ENCODE measurements around the gene NCOR1.
"Not testable (repeated sequence)": the region's sequence is repeated elsewhere in the genome, so short reads cannot be mapped to it uniquely, and the experiment has no call there.

Gene NCOR1

DNA sequence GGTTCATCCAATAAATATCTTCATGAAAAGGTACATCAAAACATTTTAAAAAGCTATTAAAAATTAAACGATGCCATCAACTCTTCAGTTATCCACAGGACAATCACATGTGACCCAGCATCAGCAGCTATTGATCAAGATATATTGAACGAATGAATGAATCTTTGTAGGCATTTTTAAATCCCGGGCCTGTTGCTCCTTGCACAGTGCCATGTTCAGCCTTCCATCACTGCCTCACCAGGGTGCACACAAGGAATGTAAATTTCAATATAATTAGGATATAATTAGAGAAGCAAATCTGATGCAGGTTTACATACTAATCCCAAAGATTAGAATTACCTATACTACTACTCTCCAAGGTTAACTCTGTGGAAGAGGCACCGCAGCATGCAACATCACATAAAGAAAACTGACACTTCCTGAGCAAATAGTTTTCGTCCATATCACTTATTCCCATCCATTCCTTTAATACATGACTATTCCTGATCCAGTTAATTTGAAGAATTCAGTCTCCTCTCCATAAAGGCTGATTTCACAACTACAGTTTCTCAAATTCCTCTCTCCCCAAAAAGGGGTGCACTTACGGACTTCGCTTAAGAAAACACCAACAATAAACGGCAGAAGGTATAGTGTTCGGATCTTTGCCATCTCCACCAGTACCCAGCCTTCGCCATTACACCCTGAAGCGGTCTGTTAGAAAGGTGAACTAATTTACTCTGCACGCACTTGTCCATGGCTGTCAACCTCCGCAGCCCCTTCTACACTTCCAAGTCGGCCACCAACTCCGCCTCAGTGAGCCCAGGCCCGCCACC lies 938 bp downstream of the NCOR1 start:
- no peak for DNase-seq (ENCODE audit: low read depth)

DNA sequence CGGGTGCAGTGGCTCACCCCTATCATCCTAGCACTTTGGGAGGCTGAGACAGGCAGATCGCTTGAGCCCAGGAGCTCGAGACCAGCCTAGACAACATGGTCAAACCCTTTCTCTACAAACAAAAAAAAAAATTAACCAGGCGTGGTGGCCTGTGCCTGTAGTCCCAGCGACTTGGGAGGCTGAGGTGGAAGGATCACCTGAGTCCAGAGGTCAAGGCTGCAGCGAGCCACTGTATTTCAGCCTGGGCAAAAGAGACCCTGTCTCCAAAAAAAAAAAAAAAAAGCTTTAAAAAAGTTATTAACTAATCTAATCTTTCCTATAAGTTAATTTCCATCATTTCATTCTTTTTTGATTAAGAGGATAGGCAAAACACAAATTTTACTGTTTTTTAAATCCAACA lies 2.5 kb downstream of the NCOR1 start:
- no peak for DNase-seq (ENCODE audit: low read depth)

DNA sequence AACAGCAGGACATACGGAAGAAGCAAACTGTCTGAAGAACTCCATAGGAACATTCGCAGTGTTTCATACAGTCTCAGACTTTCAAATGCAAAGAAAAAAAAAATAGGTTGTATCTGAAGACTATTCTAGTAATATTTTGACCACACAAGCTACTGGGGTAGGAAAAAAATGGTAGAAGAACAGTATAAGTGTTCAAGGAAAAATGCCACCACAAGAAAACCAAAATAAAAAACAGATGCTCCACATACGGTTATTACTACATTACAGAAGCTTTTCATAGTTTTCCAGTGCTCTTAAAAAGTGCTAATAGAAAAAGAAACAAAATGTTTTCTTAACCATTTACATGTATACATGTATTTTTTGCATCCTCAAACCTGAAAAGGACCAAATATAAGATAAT lies 3.7 kb downstream of the NCOR1 start:
- no peak for DNase-seq (ENCODE audit: low read depth)

DNA sequence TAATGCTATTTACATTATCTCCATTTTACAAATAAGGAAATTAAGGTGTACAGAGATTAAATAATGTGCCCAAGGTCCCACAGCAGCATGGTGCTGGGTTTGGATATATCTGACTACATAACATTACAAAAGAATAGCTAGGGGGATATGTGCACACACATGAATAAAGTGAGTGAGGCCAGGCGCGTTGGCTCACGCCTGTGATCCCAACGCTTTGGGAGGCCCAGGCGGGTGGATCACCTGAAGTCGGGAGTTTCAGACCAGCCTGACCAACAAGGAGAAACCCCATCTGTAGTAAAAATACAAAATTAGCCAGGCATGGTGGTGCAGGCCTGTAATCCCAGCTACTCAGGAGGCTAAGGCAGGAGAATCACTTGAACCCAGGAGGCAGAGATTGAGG lies 10.6 kb downstream of the NCOR1 start:
- DNase-seq (ENCODE audit: low read depth): not testable (repeated sequence)

DNA sequence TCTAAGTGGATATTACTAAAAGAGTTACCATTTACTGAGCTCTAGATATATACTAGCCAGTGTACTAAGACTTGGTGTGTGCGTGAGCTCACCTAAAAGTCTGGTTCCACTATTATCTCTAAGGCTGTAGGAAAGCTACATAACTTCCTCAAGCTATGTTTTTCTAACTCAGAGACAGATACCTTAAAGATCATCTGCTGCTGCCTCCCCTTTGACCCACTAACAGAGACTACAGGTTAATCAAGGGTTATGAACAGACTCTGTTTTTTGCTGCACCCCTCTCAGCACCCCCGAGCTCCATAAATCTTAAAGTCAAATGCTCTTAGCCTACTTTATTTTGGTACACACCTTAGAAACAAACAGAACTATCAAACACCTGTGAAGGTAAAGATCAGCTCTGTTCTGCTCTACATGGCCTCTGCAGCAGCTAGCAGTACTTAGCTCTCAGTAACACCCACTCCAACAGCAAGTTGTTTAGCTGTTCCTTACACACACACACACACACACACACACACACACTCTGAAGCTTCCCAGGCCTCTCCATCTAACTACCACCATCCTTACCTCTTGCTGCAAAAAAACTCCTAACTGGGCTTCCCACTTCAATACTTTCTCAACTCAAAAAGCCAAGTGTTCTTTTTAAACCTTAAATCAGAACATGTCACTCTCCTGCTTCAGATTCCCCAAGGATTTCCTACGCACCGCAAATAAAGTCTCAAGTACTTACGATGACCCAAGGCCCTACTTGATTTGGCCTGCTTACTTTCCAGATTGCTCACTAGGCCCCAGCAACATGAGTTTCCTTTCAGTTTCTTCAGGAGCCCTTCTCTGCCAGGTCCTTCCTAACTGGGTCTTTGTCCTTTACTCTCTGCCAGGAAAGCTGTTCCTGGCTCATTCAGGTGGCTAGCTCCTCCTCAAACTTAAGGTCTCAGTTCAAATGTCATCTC lies 12.5 kb downstream of the NCOR1 start:
- DNase-seq (ENCODE audit: low read depth): not testable (repeated sequence)

DNA sequence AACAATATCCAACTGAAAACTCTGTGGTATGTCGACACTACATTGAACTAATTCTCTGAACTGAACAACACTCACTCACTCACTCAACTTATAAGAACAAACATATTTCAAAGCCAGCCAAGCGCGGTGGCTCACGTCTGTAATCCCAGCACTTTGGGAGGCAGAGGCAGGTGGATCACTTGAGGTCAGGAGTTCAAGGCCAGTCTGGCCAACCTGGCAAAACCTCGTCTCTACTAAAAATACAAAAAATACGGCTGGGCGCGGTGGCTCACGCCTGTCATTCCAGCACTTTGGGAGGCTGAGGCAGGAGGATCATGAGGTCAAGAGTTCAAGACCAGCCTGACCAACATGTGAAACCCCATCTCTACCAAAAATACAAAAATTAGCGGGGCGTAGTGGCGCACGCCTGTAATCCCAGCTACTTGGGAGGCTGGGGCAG lies 13.6 kb downstream of the NCOR1 start:
- DNase-seq (ENCODE audit: low read depth): not testable (repeated sequence)

DNA sequence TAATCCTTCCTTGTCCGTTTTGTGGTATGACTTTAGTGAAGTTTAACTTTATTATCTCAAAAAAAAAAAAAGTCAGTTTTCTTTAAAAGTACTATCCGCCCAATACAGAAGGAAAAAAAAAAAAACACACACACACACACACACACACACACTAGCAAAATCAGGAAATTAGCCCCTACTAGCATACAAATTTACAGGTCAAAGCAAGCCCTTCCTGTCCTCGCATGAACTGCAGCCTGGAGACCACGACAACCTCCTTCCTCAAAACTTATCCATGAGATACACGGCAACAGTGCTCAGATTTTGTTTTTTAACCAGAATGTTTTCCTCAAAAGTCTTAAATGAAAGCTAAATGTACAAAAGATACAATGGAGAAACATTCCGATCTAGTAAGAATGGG lies 16.2 kb downstream of the NCOR1 start:
- DNase-seq (ENCODE audit: low read depth): no peak

DNA sequence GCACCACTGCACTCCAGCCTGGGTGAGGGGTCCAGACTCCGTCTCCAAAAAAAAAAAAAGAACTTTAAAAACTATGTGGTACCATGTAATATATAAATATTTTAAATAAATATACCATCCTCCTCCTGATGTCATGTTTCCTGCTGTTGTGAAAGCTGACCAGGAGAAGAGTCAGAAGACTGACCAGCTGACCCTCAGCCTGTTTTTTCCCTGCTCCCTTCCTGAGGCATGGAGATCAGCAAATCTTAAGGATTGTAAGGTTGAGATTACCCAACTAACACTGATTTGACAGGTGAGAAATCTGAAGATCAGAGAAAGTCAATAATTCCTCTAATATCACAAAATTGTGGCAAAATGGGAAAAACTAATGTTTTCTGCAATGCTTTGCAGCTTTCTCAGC lies 18.1 kb downstream of the NCOR1 start:
- DNase-seq (ENCODE audit: low read depth): no peak

DNA sequence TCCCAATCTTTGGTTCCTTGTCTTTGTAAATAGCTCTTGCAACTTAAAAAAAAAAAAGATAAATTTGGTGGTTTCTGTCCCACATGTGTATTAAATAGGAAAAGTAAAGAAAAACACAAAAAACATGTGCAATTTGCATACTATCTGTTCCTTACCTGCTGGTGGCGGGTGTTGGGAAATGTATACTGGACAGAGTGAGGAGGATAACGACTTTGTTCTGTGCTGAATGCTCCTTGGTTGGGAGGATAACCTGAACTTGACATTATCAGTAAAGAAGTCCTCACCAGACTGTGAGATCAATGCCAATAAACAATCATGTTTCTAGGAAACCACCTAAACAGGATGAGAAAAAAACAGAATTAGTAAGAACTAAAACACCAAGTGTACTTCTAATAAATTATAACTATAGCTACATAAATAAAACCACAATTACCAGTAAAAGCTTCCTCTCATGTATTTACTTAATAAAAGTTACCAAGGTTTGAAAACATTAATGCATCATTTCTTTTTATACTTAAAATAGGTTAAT lies 21.0 kb downstream of the NCOR1 start:
- not testable (repeated sequence) for DNase-seq (ENCODE audit: low read depth)

DNA sequence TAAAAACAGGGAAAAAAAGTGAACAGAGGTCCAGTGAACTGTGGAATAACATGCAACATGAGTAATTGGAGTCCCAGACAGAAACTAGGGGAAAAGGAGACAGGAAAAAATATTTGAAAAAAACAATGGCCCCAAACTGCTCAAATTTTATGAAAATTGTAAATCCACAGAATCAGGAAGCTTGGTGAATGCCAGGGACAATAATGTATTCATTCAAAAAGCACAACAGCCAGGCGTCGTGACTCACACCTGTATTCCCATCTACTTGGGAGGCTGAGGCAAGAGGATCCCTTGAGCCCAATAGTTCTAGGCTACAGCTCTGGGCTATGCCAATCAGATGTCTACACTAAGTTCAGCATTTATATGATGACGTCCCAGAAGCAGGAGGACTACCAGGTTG lies 23.7 kb downstream of the NCOR1 start:
- no peak for DNase-seq (ENCODE audit: low read depth)

DNA sequence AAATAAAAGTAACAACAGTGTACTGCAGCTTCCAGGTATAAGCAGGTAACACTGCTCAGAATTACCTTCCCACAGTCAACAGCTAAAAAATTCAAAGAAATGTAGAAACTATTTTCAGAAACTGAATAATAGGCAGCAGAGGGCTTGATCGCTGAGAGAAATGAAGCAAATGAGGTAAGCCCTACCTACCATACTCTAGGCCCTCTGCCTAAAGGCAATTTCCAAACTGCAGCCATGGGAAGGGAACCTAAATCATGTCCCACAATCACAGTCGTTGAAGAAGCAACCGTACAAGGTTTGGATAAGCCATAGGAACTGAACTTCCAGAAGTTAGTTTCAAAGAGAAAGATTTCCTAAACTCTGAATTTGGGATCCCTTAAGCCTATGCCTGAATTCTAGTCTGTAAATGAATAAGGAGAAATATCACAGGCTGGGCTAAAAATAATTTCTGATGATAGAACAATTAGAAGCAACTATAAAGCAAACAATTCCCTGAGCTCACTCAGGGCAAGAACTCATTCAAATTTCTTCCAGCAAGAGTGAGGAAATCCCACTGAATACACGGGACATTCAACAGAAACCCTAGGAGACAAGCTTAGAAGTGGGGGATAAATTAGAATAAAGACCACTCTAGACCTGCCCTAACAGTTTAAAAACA lies 24.5 kb downstream of the NCOR1 start:
- no peak for DNase-seq (ENCODE audit: low read depth)

DNA sequence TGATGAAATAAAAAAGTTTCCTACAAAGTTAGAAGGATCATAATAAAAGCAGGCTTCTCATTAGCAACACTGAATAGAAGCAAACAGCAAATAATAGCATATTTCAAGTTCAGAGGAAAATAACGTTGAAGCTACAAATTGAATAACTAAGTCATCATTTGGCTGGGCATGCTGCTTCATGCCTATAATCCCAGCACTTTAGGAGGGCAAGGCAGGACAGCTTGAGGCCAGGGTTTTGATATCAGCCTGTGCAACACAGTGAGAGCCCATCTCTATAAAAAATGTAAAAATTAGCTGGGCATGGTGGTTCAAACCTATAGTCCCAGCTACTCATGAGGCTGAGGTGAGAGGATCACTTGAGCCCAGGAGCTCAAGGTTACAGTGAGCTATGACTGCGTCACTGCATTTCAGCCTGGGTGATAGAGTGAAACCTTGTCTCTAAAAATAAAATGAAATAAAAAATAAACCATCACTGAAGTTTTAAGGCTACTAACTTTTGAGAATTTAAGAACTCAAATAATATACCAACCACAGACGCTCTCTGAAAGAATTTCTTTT lies 25.5 kb downstream of the NCOR1 start:
- no peak for DNase-seq (ENCODE audit: low read depth)

DNA sequence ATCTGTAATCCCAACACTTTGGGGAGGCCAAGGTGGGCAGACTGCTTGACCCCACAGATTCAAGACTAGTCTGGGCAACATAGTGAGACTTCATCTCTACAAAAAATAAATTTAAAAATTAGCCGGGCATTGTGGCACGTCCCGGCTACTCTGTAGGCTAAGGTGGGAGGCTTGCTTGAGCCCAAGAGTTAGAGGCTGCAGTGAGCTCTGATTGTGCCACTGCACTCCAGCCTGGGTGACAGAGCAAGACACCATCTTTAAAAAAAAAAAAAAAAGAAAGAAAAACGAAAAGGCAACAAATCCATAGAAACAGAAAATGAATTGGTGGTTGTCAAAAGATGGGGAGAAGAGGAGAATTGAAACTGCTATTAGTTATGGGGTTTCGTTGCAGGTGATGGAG lies 27.7 kb downstream of the NCOR1 start:
- DNase-seq (ENCODE audit: low read depth): no peak

DNA sequence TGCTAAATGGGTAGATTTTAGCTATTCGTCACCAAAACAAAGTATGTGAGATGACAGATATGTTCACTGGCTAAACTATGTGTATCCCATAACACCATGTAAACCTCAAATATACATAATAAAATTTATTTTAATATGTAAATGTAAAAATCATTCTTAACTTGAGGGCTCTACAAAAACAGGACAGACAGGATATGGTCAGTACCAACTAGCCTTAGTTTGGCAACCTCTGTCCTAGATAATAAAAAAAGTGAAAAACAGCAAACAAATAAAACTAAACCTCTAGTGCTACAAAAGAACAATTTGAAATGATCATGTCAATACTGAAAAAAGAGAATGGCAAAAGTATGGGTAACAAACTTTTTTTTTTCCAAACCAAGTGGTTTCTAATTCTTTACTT lies 33.8 kb downstream of the NCOR1 start:
- no peak for DNase-seq (ENCODE audit: low read depth)

DNA sequence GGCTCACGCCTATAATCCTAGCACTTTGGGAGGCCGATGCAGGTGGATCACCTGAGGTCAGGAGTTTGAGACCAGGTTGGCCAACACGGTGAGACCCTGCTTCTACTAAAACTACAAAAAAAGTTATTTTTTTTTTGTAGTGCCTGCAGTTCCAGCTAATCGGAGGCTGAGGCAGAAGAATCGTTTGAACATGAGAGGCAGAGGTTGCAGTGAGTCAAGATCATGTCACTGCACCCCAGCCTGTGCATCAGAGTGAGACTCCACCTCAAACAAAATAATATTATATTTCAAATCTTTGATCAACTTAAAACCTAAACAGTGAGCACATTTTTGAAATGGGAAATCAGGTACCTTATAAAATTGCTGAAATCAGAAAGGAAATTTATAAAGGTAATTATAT lies 36.5 kb downstream of the NCOR1 start:
- DNase-seq (ENCODE audit: low read depth): no peak

DNA sequence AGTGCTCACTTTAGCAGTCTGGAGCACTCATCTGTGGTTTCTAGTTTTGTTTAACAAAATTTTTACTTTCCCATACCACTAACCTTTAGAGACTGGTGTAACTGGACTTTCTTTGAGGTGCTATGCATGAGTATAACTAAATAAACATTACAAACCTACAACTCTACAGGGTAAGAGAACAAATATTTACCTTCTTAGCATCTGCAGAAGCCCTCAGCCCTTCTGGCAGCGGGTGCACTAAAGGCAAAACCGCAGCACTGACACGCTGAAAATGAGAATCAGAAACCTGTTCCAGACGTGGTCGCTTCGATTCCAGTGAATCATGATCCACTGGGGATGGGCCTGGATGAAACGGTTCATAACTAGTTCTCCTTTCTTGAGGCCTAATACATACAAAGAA lies 43.7 kb downstream of the NCOR1 start:
- DNase-seq (ENCODE audit: low read depth): no peak

DNA sequence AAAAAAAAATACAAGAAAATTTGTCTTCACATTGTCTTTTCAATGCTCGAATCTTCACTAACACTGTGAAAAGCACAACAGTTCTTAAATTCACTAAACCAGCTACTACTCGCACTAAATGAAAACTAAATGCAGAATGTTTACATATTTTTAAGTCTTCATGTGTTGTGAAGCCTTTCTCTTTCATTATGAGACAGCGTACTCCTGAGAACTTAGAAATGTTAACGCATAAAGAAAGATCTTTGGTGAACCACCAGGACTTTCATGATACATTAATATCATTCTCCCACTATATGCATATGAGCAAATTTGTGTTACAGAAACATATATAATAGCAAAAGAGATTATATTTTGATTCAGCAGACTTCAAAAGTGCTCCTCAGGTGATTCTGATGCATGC lies 48.6 kb downstream of the NCOR1 start:
- DNase-seq (ENCODE audit: low read depth): not testable (repeated sequence)

DNA sequence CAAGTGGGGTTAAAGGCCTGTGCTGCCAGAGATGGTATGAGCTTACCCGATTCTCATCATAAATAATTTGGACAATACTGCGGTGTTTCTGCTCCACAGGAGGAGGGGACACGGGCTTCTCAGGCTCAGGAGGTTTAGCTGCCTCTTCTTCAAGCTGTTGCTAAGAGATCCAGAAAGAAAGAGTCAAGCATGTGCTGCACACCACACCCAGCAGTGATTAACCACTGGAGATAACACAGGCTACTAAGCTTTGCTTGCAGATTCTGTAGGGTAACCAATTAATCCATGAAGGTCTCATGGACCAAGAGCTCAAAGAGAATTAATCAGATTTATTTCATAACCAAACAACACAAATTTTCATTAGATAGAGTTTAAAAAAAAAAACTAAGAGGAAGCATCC lies 56.6 kb downstream of the NCOR1 start:
- DNase-seq (ENCODE audit: low read depth): no peak

DNA sequence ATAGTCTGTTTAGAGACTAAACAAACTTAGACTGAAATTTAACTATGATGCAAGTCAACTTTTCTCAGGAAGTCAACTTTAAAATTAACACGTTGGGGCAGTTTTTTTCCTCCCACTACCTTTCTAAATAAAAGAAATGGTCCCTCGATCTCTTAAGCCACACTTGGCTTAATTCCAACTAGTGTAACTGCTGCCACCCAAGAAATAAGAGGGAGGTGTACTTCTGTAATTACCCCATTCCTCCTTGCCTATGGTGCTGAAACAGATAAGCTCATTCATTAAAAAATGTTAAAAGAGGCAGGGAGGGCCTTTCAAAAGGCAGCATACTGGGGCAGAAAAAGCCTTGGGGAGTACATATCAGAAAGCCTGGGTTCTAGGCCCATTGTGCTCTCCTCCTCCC lies 59.8 kb downstream of the NCOR1 start:
- no peak for DNase-seq (ENCODE audit: low read depth)

DNA sequence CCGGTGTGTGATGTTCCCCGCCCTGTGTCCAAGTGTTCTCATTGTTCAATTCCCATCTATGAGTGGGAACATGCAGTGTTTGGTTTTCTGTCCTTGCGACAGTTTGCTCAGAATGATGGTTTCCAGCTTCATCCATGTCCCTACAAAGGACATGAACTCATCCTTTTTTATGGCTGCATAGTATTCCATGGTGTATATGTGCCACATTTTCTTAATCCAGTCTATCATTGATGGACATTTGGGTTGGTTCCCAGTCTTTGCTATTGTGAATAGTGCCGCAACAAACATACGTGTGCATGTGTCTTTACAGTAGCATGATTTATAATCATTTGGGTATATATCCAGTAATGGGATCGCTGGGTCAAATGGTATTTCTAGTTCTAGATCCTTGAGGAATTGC lies 63.0 kb downstream of the NCOR1 start:
- DNase-seq (ENCODE audit: low read depth): not testable (repeated sequence)

DNA sequence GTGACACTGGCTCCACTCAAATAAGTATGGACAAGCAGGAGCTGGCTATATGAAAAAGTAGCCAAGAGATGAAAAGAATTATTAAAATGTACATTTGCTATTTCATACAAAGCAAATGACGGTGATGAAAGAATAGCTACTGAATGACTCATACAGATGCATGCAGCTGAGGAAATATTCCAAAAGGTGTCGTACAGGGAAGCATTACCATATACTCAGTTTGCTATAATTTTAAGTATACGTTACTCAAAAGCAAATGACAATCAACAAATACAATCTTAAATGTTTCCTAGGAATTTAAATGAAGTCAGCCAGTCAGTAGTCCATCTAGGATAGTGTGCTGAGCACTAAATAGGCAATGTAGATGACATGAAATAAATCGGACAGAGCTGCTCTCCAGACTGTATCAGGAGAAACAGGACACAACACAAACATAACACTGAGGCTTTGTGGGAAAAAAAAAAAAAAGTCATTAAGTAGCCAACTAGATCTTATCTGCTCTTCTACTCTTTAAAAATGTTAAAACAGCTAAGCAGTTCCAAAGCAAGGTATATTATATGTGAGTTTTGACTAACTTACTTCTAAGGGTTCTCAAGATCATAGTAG lies 65.0 kb downstream of the NCOR1 start:
- DNase-seq (ENCODE audit: low read depth): no peak

DNA sequence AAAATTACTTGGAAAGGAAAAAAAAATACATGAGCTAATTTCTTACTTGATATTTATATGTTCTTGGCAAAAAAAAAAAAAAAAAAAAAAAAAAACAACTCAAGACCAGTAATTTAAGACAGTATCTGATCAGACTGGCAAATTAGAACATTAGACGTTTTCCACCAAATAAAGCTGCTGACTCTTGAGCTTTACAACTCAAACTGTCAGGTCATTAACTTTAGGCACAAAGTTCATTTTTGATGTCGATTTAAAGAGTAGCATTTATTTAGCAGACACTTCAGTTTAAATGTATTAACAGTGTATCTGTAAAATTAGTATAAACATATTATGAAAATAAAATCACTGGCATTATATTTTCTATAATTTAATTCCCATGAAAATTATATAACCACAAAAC lies 66.7 kb downstream of the NCOR1 start:
- DNase-seq (ENCODE audit: low read depth): no peak
